KG1 (cell line): ENCODE measurements around the gene SRGN.

Source experiments
- DNase-seq: peaks from one replicate; lab custom pipeline; 2025; lab: John Stamatoyannopoulos, UW

SRGN gene

GRCh38 chr10:69061305-69062161 lies 26.4 kb upstream of the SRGN start:
- DNase-seq = peak; percentile 85

- no peak for DNase-seq
Measured at GRCh38 chr10:69062901-69063300, 25.0 kb upstream of the SRGN start.

GRCh38 chr10:69064762-69065328 lies 23.1 kb upstream of the SRGN start:
- DNase-seq = no peak

GRCh38 chr10:69065406-69066361 lies 22.2 kb upstream of the SRGN start:
- DNase-seq = peak; percentile 28

- DNase-seq = no peak
Measured at GRCh38 chr10:69067189-69067588, 20.7 kb upstream of the SRGN start.

GRCh38 chr10:69068549-69068948 lies 19.4 kb upstream of the SRGN start:
- DNase-seq = no peak

GRCh38 chr10:69069090-69070042 lies 18.5 kb upstream of the SRGN start:
- no peak for DNase-seq

- DNase-seq = no peak
Measured at GRCh38 chr10:69070951-69071350, 17.0 kb upstream of the SRGN start.

- no peak for DNase-seq
Measured at GRCh38 chr10:69071610-69072009, 16.3 kb upstream of the SRGN start.

GRCh38 chr10:69073026-69073425 lies 14.9 kb upstream of the SRGN start:
- DNase-seq = no peak

GRCh38 chr10:69073736-69074364 lies 14.1 kb upstream of the SRGN start:
- DNase-seq = no peak

- no peak for DNase-seq
Measured at GRCh38 chr10:69074532-69074931, 13.4 kb upstream of the SRGN start.

- DNase-seq = no peak
Measured at GRCh38 chr10:69075431-69075830, 12.5 kb upstream of the SRGN start.

- no peak for DNase-seq
Measured at GRCh38 chr10:69078311-69078710, 9.6 kb upstream of the SRGN start.

GRCh38 chr10:69080226-69080625 lies 7.7 kb upstream of the SRGN start:
- no peak for DNase-seq

- DNase-seq = no peak
Measured at GRCh38 chr10:69086001-69086509, 1.8 kb upstream of the SRGN start.

- no peak for DNase-seq
Measured at GRCh38 chr10:69088471-69088769, 517 bp downstream of the SRGN start.

- DNase-seq = peak; percentile 60
Measured at GRCh38 chr10:69088801-69089501, 1.0 kb downstream of the SRGN start.

GRCh38 chr10:69089638-69090599 lies 2.0 kb downstream of the SRGN start:
- DNase-seq = no peak
